ENCODE data around the gene FFAR1.

- TF ChIP-seq CTCF (IDR thresholded peaks at IDR 0.05) (no peak), ZFX (IDR thresholded peaks at IDR 0.05; ENCODE audit: borderline replicate concordance) (no peak)
These were observed 49.8 kb upstream of the FFAR1 start for GRCh38 chr19:35297922-35298321.

All from 22Rv1 (cell line).